Prostate gland (tissue), 2 donors: Measurements from ENCODE around the gene CD209.

ENCODE experiments used
- CTCF ChIP-seq, 4 experiments: fragments of 200-600 bp in 2 of 4; fragments of 450-650 bp in 2 of 4; sonication (generic) in 2 of 4; IDR thresholded peaks; 1 replicate in 3 of 4; 2 replicates in 1 of 4; pipeline ENCODE4 v1.5.1; 2016 to 2019; ENCODE audit warnings: antibody characterized with exemption in 4 of 4, mild to moderate bottlenecking in 2 of 4, moderate library complexity in 2 of 4
- POLR2A ChIP-seq: fragments of 450-650 bp; IDR thresholded peaks from one replicate; pipeline ENCODE4 v1.6.1; 2016; ENCODE audit warnings: antibody characterized with exemption, mild to moderate bottlenecking
- POLR2AphosphoS5 ChIP-seq: sonication (generic); formaldehyde crosslinking; IDR thresholded peaks from one replicate; pipeline ENCODE4 v1.6.1; 2017; ENCODE audit warnings: antibody characterized with exemption

GRCh38 chr19:7718668-7719067 is 28.7 kb downstream of the CD209 start:
- TF ChIP-seq CTCF (IDR thresholded peaks at IDR 0.05) (no peak), POLR2A (no peak), POLR2AphosphoS5 (no peak)
